GM21381 (cell line): ENCODE results near the gene PGAP6.
"Not testable (repeated sequence)": the region's sequence is repeated elsewhere in the genome, so short reads cannot be mapped to it uniquely, and the experiment has no call there.

Experiments
- ATAC-seq: cut with Tn5 transposase; IDR thresholded peaks from one replicate; pipeline ENCODE4 v1.9.1; 2021; ENCODE audit warnings: mild to moderate bottlenecking, moderate library complexity; ENCODE audit not compliant: unreplicated experiment

The PGAP6 gene

DNA sequence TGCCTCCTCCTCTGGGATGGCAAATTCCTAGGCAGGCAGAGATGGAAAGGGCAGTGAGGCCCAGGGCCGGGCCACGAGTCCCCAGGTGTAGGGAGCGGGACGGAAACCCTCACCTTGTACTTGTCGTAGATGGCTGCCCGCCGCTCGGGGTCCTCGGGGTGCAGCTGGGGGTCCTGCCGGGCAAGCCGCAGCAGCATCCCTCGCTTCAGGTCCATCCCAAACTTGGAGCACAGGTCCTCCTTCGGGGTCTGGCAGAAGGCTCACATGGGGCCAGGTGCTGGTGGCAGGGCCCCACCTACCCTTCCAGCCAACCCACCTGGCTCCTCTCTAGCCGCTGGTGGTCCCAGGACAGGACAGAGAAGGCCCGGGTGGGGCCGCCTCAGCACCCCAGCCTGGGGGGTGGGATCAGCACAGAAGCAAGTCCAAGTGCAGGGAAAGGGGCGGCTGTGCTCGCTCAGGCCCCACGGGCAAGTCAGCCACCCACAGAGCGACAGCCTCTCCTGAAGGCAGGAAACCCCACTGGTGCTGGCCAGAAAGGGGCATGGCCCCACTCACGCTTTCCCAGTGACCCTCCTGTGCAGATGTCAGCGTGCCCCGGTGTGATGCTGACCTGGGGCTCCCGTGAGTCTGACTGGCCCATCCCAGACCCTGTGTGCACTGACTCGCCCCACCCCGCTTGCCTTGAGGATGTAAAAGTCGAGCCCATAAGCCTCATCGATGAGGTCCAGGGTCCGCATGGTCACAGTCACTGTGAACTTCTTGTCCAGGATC lies 13.2 kb downstream of the PGAP6 start:
- no peak for ATAC-seq

DNA sequence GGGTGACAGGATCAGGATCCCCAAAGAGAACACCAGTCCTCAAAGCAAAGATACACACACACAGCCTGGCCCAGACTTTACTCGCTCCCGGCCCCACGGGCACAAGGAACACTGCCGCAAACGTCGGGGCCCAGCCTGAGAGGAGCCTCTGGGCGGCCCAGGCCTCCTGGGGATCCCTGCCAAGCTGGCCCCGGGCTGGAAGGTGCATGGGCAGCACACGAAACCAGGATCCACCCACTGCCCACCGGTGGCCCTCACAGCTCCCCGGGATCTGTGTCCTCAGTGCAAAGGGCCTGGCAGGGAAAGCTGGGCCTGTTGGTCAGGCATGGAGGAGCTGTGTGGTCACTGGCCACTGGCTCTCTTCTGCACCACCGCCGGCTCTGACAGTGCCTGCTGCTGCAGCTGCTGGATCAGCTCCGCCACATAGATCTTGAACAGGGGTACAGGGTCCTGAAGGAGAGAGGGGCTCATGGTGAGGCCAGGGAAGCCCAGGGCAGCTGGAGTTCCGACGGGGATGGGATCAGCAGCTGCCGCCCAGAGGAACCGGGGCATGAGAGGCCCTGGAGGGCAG lies 14.4 kb downstream of the PGAP6 start:
- no peak for ATAC-seq

DNA sequence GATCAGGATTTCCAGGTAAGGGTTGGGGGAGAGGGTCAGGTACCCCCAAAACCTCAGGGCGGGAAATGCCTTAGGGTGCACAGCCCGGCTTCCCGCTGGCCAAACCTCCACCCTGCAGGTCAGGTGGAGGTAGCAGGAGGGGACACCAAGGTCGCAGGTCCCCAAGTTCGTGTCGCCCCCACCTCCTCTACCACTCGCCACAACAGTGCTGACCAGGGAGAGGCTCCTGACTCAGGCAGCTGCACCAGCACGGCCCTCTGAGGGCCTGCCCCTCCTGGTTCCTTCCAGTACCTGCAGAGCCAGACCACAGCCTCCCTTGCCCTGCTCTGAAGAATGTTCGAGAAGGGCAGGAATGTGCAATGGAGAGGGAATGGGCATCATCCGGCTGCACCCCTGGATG lies 15.3 kb downstream of the PGAP6 start:
- no peak for ATAC-seq

DNA sequence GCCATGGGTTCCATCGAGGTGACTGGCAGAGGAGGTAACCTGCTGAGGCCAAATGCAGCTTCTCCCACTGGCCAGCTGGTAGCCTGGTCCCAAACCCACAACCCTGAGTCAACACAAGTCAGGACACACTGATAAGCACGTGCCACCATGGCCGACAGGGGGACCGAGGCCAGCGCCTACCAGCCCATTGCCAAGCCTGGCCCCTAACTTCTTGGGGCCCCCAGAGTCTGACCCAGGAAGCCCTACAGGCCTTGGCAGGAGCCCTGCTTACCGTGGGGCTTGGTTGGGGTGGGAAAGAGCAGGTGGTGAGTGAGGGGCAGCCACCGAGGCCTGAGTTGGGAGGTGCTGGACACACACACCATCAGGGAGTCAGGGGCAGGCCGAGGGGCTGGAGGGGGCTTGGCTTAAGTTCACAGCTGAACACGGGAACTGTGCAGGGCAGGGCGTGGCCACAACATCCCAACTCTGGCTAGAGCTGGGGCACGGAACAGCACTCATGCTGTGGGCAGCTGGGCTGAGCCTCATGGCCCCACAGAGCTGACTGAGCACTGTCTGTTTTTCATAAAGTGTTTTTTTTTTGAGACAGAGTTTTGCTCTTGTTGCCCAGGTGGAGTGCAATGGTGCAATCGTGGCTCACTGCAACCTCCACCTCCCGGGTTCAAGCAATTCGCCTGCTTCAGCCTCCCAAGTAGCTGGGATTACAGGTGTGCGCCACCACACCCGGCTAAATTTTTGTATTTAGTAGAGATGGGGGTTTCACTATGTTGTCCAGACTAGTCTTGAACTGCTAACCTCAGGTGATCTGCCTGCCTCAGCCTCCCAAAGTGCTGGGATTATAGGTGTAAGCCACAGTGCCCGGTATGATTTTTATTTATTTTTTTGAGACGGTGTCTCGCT lies 16.9 kb downstream of the PGAP6 start:
- no peak for ATAC-seq

DNA sequence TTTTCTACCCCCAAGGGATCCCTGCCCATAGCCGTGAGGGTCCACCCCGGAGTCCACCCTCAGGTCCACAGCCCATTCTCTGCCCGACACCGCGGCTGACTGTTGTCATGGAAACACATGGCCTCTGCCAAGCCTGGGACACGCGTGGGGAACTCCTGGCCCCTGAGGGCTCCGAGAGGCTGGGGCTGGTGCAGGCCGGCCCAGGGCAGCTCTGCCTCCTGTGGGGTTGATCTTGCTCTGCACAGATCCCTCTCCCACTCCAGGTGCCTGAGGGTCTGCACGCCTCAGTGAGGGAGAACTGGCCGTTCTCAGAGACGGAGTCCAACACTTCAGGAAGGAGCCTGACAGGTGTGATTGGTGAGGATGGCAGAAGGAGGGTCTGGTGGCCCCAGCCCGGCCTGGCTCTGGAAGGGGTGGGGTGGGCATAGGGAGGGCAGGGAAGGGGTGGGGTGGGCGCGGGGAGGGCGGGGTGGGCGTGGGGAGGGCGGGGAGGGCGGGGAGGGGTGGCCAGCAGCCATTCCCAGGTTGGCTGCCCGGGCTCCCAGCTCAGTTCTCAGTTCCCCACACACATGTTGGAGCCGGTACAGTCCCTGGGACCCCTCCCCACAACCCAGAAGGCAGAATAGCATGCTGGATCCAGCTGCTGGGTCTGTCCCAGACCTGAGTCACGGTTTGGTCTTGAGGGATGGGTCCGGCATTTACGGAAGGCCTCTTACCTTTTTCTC lies 17.9 kb downstream of the PGAP6 start:
- ATAC-seq, result no peak

DNA sequence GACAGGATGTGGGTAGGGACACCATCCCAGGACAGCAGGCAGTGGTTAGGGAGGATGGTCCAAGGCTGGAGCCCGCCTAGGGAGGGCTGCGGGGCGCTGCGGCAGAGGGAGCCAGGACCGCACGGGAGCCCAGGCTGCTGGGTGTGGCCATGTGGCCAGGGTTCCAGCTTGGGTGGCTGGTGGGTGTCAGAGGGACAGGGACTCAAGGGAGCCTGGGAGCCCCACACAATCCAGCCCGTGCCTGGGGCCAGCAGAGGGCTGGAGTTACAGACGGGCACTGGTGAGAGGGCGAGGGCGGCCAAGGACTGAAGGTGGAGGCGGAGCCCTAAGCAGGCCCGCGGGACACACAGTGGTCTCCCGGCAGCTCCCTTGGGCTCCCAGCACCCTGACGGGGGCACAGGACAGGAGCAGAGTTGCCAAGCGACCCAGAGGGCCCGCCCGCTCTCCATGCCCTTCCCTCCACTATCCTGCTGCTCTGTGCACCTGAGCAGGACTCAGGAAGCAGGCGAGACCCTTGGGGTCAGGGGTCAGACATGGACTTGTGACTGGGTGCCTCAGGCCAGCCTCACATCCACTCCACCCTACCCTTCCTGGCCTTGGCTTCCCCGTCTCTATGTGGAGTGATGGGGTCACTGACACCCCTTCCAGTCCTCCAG lies 18.5 kb downstream of the PGAP6 start:
- no peak for ATAC-seq

DNA sequence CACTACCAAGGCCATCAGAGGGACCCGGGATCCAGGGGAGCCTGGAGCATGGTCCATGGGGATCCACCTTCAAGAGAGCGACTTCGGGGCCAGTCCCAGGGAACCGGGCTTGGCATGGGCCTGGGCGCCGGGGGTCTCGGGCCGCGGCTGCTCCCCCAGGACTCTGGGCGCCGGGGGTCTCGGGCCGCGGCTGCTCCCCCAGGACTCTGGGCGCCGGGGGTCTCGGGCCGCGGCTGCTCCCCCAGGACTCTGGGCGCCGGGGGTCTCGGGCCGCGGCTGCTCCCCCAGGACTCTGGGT lies 19.1 kb downstream of the PGAP6 start:
- not testable (repeated sequence) for ATAC-seq

DNA sequence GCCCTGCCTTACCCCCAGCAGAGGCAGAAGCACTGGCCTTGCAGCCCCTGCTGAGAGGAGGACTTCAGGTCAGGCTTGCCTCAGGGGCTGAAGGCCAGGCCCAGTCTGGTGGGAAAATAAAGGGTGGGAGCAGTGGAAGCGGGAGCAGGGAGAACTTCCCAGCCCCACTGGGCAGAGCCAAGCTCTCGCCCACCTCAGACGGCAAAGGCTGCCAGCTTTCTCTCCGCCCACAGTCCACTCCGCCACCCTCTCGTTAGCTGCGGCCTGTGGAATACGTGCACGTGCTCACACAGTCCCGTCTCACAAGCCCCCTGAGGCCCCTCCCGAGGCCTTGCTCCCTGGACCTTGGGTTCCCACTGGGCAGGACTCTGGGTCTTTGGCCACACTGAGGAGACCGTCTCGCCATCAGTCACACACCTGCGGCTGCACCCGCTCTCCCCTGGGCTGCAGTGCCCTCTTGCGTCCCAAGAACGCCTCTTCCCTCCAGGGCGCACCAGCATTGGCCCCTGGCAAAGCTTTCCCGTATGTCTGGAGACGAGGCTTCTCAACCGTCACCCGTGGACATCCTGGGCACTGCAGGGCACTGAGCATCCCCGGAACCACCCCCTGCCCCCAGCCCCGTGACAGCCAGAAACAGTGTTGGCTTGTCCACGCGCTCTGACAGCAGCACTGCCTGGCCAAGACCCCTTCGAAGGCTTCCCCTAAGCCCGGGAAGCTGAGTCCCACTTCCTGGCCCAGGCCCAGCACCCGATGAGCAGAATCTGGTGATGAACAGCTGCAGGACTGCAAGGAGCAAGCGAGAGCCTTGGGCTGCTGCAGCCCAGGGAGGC lies 19.7 kb downstream of the PGAP6 start:
- ATAC-seq, result no peak

DNA sequence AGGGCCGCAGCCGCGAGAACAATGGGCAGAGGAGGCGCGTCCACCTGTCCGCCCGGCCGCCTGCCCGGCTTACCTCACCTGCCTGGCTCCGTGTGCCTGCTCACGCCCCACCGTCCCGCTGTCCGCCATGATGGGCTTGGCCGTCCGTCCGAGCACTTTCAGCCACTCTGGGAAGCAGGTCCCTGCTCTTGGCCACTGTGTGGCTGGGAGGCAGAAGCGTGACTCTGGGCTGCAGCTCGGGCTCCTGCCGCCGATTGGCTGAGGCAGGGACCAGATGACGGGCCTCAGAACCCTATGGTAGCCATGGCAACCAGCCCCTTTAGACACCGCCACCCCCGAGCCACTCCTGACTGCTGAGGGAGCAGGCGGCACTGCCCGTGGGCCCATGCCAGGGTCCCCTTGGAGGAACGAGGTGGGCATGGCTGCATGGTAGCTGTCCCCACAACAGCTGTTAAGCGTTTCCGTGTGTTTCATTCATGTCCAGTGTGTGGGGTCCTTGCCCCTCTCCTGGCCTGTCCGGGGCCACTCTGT lies 20.4 kb downstream of the PGAP6 start:
- ATAC-seq, result no peak

DNA sequence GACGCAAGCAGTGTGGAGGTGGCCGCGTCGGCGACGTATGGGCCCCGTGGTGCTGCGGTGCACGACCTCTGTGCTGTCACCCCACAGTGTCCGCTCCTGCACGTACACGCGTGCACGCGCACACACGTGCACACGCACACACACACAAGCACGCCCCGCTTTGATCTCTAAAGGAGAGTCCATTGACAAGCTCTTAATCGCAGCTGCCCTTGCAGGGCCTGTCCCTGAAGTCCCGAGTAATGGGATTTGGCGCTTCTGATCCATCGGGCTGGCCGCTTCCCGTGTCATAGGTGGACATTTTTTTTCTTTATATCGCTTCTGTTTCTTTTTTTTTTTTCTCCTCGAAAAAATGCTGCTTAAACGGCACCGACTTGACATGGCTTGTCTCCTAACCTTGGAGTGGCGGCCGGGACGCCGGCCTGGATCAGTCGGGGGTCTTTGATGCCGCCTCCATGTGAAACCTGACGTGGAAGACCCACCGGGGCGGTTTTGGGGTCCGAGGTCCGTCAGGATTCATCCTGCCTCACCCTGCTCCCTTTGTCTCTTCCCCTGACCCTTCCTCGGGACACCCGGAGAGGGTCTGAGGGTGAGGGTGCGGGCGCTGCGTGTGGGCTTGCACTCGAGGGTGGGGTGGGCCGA lies 21.0 kb downstream of the PGAP6 start:
- no peak for ATAC-seq

DNA sequence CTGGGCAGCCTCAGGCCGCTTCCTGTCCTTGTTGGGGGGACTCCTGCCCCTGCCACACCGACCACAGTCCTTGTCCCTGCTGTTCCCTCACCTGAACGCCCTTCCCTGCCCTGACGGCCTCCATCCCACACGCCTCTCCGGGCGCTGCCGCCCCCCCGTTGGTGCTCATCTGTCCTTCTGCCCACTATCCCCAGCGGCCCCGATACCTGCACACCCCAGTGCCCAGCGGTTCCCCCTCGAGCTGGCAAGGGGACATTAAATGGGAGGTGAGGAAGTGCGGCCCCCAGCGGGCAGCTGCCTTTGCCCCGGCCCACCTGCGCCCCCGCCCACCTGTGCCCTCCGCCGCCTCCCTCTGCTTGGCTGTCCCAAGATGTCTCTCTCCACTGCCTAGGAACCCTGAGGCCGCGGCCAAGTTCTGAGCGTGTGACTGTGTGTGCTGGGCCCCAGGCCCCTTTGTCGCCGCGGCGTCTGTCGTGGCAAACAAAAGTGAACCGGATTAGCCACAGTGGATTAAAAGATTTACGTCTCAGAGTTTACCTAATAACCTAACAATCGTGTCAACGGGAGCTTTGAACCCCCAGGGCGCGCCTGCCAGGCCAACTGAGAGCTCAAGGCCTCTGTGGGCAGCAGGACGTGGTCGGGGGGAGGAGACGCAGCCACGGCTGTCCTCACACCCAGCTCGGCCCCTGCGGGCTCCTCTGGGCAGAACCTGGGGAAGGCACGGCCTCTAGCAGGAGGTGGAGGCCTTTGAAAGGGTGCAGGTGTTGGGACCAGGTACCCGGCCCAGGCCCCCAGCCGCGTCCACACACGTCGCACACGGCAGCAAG lies 21.7 kb downstream of the PGAP6 start:
- ATAC-seq, result no peak

DNA sequence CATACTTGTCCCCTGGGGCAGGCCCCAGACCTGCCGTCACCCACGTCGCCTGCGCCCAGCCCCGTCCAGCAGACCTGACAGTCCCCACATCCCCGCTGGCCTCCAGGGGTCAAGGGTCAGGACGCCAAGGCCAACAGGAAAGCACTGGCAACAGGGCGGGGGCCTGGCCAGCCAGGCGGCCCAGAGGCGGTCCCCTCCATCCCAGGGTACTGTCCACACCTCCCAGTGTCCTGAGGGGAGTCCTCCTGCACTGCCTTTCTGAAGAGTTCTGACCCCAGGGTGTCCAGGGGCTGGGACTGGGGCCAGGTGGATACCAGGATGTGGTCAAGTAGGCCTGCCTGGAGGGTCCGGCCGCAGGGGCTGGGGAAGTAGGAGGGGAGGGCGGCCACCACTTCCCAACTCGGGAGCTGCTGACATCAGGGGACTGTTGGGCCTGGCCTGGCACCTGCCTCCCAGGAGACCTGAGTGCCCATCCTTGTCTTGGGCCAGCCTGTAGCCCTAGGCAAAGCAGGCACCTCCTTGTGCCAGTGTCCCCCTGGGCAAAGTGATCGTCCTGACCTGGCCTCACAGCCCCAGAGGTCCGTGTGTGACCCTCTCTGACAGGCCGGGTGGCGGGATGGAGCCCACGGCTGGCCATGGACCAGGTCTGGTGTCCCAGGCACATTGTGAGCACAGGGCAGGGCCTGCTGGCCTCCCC lies 22.6 kb downstream of the PGAP6 start:
- ATAC-seq, result no peak

DNA sequence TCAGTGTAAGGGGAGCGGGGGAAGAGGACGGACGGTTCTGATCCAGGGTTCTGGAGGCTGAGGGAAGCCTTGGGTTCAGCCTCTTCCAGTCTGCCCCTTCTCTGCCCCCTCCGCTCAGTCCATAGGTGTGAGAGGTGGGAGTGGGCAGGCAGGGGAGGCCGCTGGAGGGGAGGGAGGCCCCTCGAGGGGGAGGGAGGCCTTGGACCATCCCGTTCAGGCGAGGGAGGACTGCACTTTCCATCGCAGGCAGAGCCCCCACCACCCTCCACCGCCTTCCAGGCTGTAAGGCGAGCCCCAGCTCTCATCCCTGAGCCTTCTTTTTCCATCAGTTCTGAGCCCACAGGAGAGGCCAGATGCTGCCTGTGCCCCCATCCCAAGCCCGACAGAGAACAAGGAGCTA lies 25.0 kb downstream of the PGAP6 start:
- ATAC-seq, result no peak

DNA sequence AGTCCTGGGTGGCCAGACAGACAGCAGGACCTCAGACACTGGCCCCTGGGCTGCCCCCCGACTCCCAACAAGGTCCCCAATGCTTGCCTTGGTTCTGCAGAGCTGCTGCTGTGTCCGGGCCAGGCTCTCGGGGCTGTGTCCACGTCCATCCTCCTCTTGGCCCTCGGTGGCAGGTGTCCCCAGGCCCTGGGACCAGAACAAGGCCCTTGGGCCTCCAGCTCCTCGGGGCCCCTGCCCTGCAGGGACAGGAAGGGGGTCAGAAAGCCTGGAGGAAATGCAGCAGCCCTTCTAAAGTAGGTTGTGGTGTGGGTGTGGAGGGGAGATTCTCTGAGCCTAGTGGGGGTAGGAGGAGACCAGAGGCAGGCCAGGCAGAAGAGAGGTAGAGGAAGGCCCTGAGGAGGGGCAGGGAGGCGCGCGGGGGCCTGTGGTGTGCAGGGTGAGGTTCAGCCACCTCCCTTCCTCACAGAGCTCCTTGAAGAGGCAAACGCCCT lies 26.8 kb downstream of the PGAP6 start:
- ATAC-seq, result no peak

DNA sequence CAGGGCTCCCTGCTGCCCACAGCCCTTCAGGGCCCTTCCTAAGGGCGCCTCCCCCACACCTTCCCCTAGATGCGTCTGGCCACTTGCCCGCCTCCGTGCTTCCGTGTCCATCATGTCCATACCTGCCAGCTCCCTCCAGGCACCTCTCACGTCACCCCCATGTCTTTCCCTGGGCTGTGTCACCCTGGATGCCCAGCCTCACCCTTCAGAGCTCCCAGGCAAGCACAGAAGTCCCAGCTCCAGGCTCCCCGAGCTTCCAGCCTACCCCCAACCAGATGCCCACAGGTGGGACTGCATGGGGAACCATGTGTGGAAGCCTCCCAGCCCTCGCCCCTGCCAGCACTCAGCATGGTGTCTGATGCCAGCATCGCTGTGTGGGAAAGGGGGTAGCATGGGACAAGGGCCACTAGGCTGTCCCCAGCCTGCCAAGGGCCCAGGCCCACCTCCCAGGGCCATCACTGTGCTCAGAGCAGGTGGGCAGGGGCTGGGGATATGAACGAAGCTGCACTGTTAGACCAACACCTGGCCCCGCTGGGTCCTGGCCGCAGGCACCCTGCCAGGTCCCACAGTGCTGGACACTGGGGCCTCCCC lies 27.4 kb downstream of the PGAP6 start:
- ATAC-seq, result no peak

DNA sequence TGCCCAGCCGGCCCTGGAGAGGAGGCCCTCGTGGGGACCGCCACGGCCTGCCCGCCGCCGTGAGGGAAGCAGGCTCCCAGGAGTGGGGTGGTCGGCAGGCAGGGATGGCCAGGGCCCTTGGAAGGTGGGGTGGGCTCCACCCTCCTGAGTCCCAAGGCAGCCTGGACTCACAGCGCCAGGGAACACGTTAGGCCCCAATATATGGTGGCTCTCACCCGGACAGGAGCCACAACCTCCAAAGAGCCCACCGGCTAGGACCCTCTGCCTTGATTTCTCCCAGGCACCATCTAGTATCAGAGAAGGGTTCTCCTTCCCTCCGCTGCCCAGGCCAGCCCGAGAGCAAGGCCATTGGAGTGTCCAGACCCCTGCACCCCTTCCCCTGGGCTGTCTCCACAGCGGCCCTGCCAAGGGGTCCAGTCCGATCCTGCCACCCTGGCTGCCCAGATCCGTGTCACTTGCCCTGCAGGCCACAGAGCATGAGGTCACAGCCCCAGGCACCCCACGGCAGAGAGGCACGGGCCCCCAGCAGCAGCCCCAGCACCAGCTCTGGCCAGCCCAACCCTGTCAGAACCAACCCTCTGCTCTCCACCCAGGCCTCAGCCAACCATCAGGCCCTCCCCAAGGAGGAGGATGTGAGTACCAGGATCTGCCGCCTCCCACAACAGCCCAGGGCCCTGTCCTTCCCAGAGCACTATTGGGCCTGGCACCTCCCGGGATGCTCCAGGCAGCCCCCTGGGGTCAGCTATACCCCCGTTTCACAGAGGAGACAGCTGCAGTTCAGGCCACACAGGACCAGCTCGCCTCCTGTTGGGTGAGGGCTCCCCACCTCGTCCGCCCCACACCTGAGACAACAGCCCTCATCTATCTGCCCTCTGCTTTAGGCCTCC lies 28.1 kb downstream of the PGAP6 start:
- ATAC-seq, result no peak
